ENCODE data around the gene LRP2.

DNA sequence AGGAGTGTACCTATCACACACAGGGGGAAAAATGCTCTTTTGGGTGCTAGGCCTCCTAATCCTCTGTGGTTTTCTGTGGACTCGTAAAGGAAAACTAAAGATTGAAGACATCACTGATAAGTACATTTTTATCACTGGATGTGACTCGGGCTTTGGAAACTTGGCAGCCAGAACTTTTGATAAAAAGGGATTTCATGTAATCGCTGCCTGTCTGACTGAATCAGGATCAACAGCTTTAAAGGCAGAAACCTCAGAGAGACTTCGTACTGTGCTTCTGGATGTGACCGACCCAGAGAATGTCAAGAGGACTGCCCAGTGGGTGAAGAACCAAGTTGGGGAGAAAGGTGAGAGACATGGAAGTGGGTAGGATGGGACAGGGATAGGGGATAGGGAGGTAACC lies 280.8 kb downstream of the LRP2 start:
- TF ChIP-seq, protein P1, sequence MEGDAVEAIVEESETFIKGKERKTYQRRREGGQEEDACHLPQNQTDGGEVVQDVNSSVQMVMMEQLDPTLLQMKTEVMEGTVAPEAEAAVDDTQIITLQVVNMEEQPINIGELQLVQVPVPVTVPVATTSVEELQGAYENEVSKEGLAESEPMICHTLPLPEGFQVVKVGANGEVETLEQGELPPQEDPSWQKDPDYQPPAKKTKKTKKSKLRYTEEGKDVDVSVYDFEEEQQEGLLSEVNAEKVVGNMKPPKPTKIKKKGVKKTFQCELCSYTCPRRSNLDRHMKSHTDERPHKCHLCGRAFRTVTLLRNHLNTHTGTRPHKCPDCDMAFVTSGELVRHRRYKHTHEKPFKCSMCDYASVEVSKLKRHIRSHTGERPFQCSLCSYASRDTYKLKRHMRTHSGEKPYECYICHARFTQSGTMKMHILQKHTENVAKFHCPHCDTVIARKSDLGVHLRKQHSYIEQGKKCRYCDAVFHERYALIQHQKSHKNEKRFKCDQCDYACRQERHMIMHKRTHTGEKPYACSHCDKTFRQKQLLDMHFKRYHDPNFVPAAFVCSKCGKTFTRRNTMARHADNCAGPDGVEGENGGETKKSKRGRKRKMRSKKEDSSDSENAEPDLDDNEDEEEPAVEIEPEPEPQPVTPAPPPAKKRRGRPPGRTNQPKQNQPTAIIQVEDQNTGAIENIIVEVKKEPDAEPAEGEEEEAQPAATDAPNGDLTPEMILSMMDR (IDR thresholded peaks at IDR 0.05) = no peak
- TF ChIP-seq POLR2A (IDR thresholded peaks at IDR 0.05) = no peak

Data from lower leg skin (tissue), 3 donors.